ENCODE results near the gene UBAP1. TPM values are rescaled to one million over a fixed set of nuclear protein-coding genes. Genes with fewer than 3 reads are reported as not detected.
A peak's percentile ranks its signal among the peaks of the same experiment; 100 is the strongest.

Gene UBAP1
- total and polyA plus RNA-seq, 4 donors = 25.6 to 53.9 (median 42.8) TPM

- no peaks in the 10 kb centered on the region for H3K27me3 ChIP-seq (ENCODE audit: control insufficient read depth in 3 of 3, insufficient read depth in 3 of 3, low read length in 2 of 3)
- ATAC-seq (ENCODE audit: insufficient read depth, low FRiP score) (no peak), DNase-seq (no peak)
- WGBS, 2 donors = 94 to 96% methylated on average over 6 of the region's 6 CpGs
- TF ChIP-seq, protein P1, sequence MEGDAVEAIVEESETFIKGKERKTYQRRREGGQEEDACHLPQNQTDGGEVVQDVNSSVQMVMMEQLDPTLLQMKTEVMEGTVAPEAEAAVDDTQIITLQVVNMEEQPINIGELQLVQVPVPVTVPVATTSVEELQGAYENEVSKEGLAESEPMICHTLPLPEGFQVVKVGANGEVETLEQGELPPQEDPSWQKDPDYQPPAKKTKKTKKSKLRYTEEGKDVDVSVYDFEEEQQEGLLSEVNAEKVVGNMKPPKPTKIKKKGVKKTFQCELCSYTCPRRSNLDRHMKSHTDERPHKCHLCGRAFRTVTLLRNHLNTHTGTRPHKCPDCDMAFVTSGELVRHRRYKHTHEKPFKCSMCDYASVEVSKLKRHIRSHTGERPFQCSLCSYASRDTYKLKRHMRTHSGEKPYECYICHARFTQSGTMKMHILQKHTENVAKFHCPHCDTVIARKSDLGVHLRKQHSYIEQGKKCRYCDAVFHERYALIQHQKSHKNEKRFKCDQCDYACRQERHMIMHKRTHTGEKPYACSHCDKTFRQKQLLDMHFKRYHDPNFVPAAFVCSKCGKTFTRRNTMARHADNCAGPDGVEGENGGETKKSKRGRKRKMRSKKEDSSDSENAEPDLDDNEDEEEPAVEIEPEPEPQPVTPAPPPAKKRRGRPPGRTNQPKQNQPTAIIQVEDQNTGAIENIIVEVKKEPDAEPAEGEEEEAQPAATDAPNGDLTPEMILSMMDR (IDR thresholded peaks at IDR 0.05; ENCODE audit: control extremely low read depth, extremely low read depth) = no peak
- no peak overlapping the region for H3K9ac ChIP-seq (ENCODE audit: insufficient read depth in 1 of 2, low read length in 2 of 2)
- peaks cover 0 to 3% (median 0%) of the 10 kb centered on the region in 5 donors for H3K4me1 ChIP-seq (ENCODE audit: control insufficient read depth in 5 of 5, insufficient read depth in 5 of 5, low read length in 5 of 5)
- no peak overlapping the region for H3K4me3 ChIP-seq
- no peaks in the 10 kb centered on the region for H3K9me3 ChIP-seq (ENCODE audit: control insufficient read depth in 4 of 4, insufficient read depth in 3 of 4, low read length in 3 of 4)
- H3K36me3 ChIP-seq (ENCODE audit: control insufficient read depth in 4 of 4, insufficient read depth in 4 of 4, low read length in 4 of 4) = peaks cover 0 to 2% (median 0%) of the 10 kb centered on the region in 4 donors
- no peak overlapping the region for H3K27ac ChIP-seq (ENCODE audit: low read depth in 1 of 2, low read length in 1 of 2)
These were observed 97.0 kb downstream of the UBAP1 start for GRCh38 chr9:34275811-34276210.

- Histone ChIP-seq H3K36me3 (ENCODE audit: control insufficient read depth in 4 of 4, insufficient read depth in 4 of 4, low read length in 4 of 4) (peaks cover 0 to 2% (median 0%) of the 10 kb centered on the region in 4 donors), H3K27me3 (ENCODE audit: control insufficient read depth in 3 of 3, insufficient read depth in 3 of 3, low read length in 2 of 3) (no peaks in the 10 kb centered on the region), H3K9ac (ENCODE audit: insufficient read depth in 1 of 2, low read length in 2 of 2) (no peak overlapping the region), H3K4me3 (no peak overlapping the region), H3K4me1 (ENCODE audit: control insufficient read depth in 5 of 5, insufficient read depth in 5 of 5, low read length in 5 of 5) (peaks cover 0 to 5% (median 0%) of the 10 kb centered on the region in 5 donors), H3K27ac (ENCODE audit: low read depth in 1 of 2, low read length in 1 of 2) (no peak overlapping the region), H3K9me3 (ENCODE audit: control insufficient read depth in 4 of 4, insufficient read depth in 3 of 4, low read length in 3 of 4) (no peaks in the 10 kb centered on the region)
- TF ChIP-seq, protein P1 (IDR thresholded peaks at IDR 0.05; ENCODE audit: control extremely low read depth, extremely low read depth) = no peak
- WGBS, 2 donors = 95% methylated on average over 3 of the region's 3 CpGs
- DNase-seq (no peak), ATAC-seq (ENCODE audit: insufficient read depth, low FRiP score) (no peak)
These were observed 97.9 kb downstream of the UBAP1 start for GRCh38 chr9:34276772-34277171.

DNA sequence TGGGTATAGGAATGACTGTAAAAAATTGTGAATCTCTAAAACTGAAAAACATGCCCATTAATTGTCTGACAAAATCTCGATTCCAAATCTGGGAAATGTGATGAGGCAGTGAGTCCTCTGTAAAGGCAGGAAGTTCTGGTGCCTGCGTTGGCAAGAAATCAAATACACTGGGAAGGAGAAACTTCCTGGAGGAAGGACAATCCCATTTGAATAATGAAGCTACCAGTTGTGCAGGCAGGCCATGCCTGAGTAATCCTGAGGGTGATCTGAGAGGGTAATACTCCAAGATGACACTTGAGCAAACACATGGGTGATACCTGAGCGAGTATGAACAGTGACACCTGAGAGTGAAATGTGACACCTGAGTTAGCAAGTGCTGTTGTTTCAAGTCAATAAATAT is 100.6 kb downstream of the UBAP1 start:
- 58 to 79% methylated on average over 3 of the region's 3 CpGs for WGBS, 2 donors
- peaks cover 0 to 9% (median 0%) of the 10 kb centered on the region in 5 donors for H3K4me1 ChIP-seq (ENCODE audit: control insufficient read depth in 5 of 5, insufficient read depth in 5 of 5, low read length in 5 of 5)
- no peak overlapping the region for H3K27ac ChIP-seq (ENCODE audit: low read depth in 1 of 2, low read length in 1 of 2)
- H3K9me3 ChIP-seq (ENCODE audit: control insufficient read depth in 4 of 4, insufficient read depth in 3 of 4, low read length in 3 of 4) = no peaks in the 10 kb centered on the region
- H3K9ac ChIP-seq (ENCODE audit: insufficient read depth in 1 of 2, low read length in 2 of 2) = no peak overlapping the region
- no peaks in the 10 kb centered on the region for H3K36me3 ChIP-seq (ENCODE audit: control insufficient read depth in 4 of 4, insufficient read depth in 4 of 4, low read length in 4 of 4)
- TF ChIP-seq, protein P1 (IDR thresholded peaks at IDR 0.05; ENCODE audit: control extremely low read depth, extremely low read depth) = no peak
- no peak for ATAC-seq (ENCODE audit: insufficient read depth, low FRiP score)
- DNase-seq = peak in 2 of 3 donors; percentile 23 to 32
- H3K27me3 ChIP-seq (ENCODE audit: control insufficient read depth in 3 of 3, insufficient read depth in 3 of 3, low read length in 2 of 3) = no peaks in the 10 kb centered on the region
- H3K4me3 ChIP-seq = no peak overlapping the region

- 81 to 88% methylated on average over 1 of the region's 1 CpG for WGBS, 2 donors
- ATAC-seq (ENCODE audit: insufficient read depth, low FRiP score) (no peak), DNase-seq (peak in 2 of 3 donors; percentile 54 to 76)
- no peaks in the 10 kb centered on the region for H3K27me3 ChIP-seq (ENCODE audit: control insufficient read depth in 3 of 3, insufficient read depth in 3 of 3, low read length in 2 of 3)
- TF ChIP-seq, protein P1 (IDR thresholded peaks at IDR 0.05; ENCODE audit: control extremely low read depth, extremely low read depth) = no peak
- no peaks in the 10 kb centered on the region for H3K9me3 ChIP-seq (ENCODE audit: control insufficient read depth in 4 of 4, insufficient read depth in 3 of 4, low read length in 3 of 4)
- no peak overlapping the region for H3K27ac ChIP-seq (ENCODE audit: low read depth in 1 of 2, low read length in 1 of 2)
- no peak overlapping the region for H3K4me3 ChIP-seq
- H3K9ac ChIP-seq (ENCODE audit: insufficient read depth in 1 of 2, low read length in 2 of 2) = no peak overlapping the region
- peaks cover 0 to 9% (median 0%) of the 10 kb centered on the region in 5 donors for H3K4me1 ChIP-seq (ENCODE audit: control insufficient read depth in 5 of 5, insufficient read depth in 5 of 5, low read length in 5 of 5)
- no peaks in the 10 kb centered on the region for H3K36me3 ChIP-seq (ENCODE audit: control insufficient read depth in 4 of 4, insufficient read depth in 4 of 4, low read length in 4 of 4)
These were observed 103.3 kb downstream of the UBAP1 start for GRCh38 chr9:34282096-34282495.

All from lung (tissue), 12 donors.